Nephron (organoid): ENCODE results near the gene WNT9A.

Experiments used
- H3K27ac Mint-ChIP-seq, 3 experiments: 2 replicates each; pipeline ENCODE4 v1.8.0; 2020; ENCODE audit warnings: mixed read lengths in 3 of 3, mild to moderate bottlenecking in 2 of 3, moderate library complexity in 1 of 3
- H3K27me3 Mint-ChIP-seq: 2 replicates; pipeline ENCODE4 v1.8.0; 2021; ENCODE audit warnings: low read depth, mild to moderate bottlenecking, moderate library complexity, mixed read lengths
- H3K36me3 Mint-ChIP-seq: 2 replicates; pipeline ENCODE4 v1.8.0; 2020; ENCODE audit warnings: low read depth, mixed read lengths
- H3K4me1 Mint-ChIP-seq: 2 replicates; pipeline ENCODE4 v1.8.0; 2020; ENCODE audit warnings: mixed read lengths
- H3K4me3 Mint-ChIP-seq, 3 experiments: 2 replicates each; pipeline ENCODE4 v1.8.0; 2020; ENCODE audit warnings: mild to moderate bottlenecking in 3 of 3, mixed read lengths in 3 of 3, moderate library complexity in 2 of 3
- H3K9me3 Mint-ChIP-seq: 2 replicates; pipeline ENCODE4 v1.8.0; 2020; ENCODE audit warnings: mixed read lengths
- CTCF ChIP-seq, 3 experiments: fragments of 200-600 bp; sonication (generic); IDR thresholded peaks; one replicate each; pipeline ENCODE4 v1.5.0; 2021; ENCODE audit warnings: antibody characterized with exemption in 3 of 3; ENCODE audit not compliant: unreplicated experiment in 3 of 3

The WNT9A gene

GRCh38 chr1:227935826-227936225, 11.9 kb downstream of the WNT9A start:
- no peak for TF ChIP-seq CTCF (IDR thresholded peaks at IDR 0.05; ENCODE audit: unreplicated experiment in 3 of 3)
- Mint-ChIP-seq H3K27me3 (no peaks in the 10 kb centered on the region), H3K27ac (no peak overlapping the region), H3K4me3 (no peak overlapping the region), H3K36me3 (peaks cover 6% of the 10 kb centered on the region), H3K4me1 (peaks cover 34% of the 10 kb centered on the region), H3K9me3 (peaks cover 11% of the 10 kb centered on the region)

GRCh38 chr1:227934476-227935313, 13.0 kb downstream of the WNT9A start:
- no peak for TF ChIP-seq CTCF (IDR thresholded peaks at IDR 0.05; ENCODE audit: unreplicated experiment in 3 of 3)
- Mint-ChIP-seq H3K4me3 (no peak overlapping the region), H3K27ac (no peak overlapping the region), H3K4me1 (peaks cover 34% of the 10 kb centered on the region), H3K9me3 (peaks cover 11% of the 10 kb centered on the region), H3K27me3 (no peaks in the 10 kb centered on the region), H3K36me3 (peaks cover 6% of the 10 kb centered on the region)

GRCh38 chr1:227929751-227930472, 17.8 kb downstream of the WNT9A start:
- TF ChIP-seq CTCF (IDR thresholded peaks at IDR 0.05; ENCODE audit: unreplicated experiment in 3 of 3) = no peak
- Mint-ChIP-seq H3K4me1 (peaks cover 24% of the 10 kb centered on the region), H3K36me3 (no peaks in the 10 kb centered on the region), H3K9me3 (peaks cover 5% of the 10 kb centered on the region), H3K4me3 (no peak overlapping the region), H3K27ac (peak overlapping the region in 1 of 3 experiments; percentile 57), H3K27me3 (no peaks in the 10 kb centered on the region)

- Mint-ChIP-seq H3K4me3 (no peak overlapping the region), H3K27ac (peak overlapping the region; percentile 22 to 66 (median 56)), H3K36me3 (no peaks in the 10 kb centered on the region), H3K4me1 (peaks cover 21% of the 10 kb centered on the region), H3K27me3 (no peaks in the 10 kb centered on the region), H3K9me3 (no peaks in the 10 kb centered on the region)
- TF ChIP-seq CTCF (IDR thresholded peaks at IDR 0.05; ENCODE audit: unreplicated experiment in 3 of 3) = no peak
Measured at GRCh38 chr1:227928811-227929375, 18.8 kb downstream of the WNT9A start.

- Mint-ChIP-seq H3K36me3 (no peaks in the 10 kb centered on the region), H3K4me3 (no peak overlapping the region), H3K9me3 (no peaks in the 10 kb centered on the region), H3K27ac (peak overlapping the region in 2 of 3 experiments; percentile 56 to 66), H3K4me1 (peaks cover 21% of the 10 kb centered on the region), H3K27me3 (no peaks in the 10 kb centered on the region)
- TF ChIP-seq CTCF (IDR thresholded peaks at IDR 0.05; ENCODE audit: unreplicated experiment in 3 of 3) = no peak
Measured at GRCh38 chr1:227927971-227928741, 19.6 kb downstream of the WNT9A start.
